SJCRH30 (cell line): ENCODE results near the gene CAMK1G. TPM values are rescaled to one million over a fixed set of nuclear protein-coding genes. Genes with fewer than 3 reads are reported as not detected.
A peak's percentile ranks its signal among the peaks of the same experiment; 100 is the strongest.

ENCODE experiments used
- DNase-seq, 2 experiments: peaks; one replicate each; pipeline ENCODE4 v3.0.0-alpha.2; 2015 to 2020
- H3K27ac ChIP-seq: fragments of 250-450 bp; sonication (Bioruptor Pico); 2 replicates; pipeline ENCODE4 v1.5.1; 2020; ENCODE audit warnings: mild to moderate bottlenecking, moderate library complexity
- H3K27me3 ChIP-seq: fragments of 250-450 bp; sonication (Bioruptor Pico); 2 replicates; pipeline ENCODE4 v1.5.1; 2020; ENCODE audit warnings: mild to moderate bottlenecking, moderate library complexity
- H3K36me3 ChIP-seq: fragments of 250-450 bp; sonication (Bioruptor Pico); 2 replicates; pipeline ENCODE4 v1.5.1; 2020; ENCODE audit warnings: mild to moderate bottlenecking, moderate library complexity
- H3K4me1 ChIP-seq: fragments of 250-450 bp; sonication (Bioruptor Pico); 2 replicates; pipeline ENCODE4 v1.5.1; 2020; ENCODE audit warnings: mild to moderate bottlenecking, moderate library complexity
- H3K4me3 ChIP-seq: fragments of 250-450 bp; sonication (Bioruptor Pico); 2 replicates; pipeline ENCODE4 v1.5.1; 2020; ENCODE audit warnings: mild to moderate bottlenecking, moderate library complexity
- H3K9me3 ChIP-seq: fragments of 250-450 bp; sonication (Bioruptor Pico); replicated peaks from 2 replicates; pipeline ENCODE4 v1.5.1; 2020; ENCODE audit warnings: mild to moderate bottlenecking, moderate library complexity
- total RNA-seq: library from RNA; depleted of rRNA; stranded (reverse); fragments of >200 nt; shearing (Covaris generic); gene quantifications from 2 replicates; pipeline ENCODE4 v1.2.3, GENCODE V29; 2014

CAMK1G gene
- total RNA-seq, 1 experiment from 2014 or later, result not detected

GRCh38 chr1:209626346-209627026 is 43.0 kb downstream of the CAMK1G start:
- H3K27me3 ChIP-seq, result no peaks in the 10 kb centered on the region
- DNase-seq, result peak; percentile 14 to 47
- peaks cover 32% of the 10 kb centered on the region for H3K4me1 ChIP-seq
- H3K36me3 ChIP-seq, result no peaks in the 10 kb centered on the region; the same call in 1 of the 2 replicates
- H3K4me3 ChIP-seq, result no peak overlapping the region
- H3K9me3 ChIP-seq, result no peaks in the 10 kb centered on the region
- peak overlapping the region; percentile 98 for H3K27ac ChIP-seq

- peaks cover 32% of the 10 kb centered on the region for H3K4me1 ChIP-seq
- peak overlapping the region; percentile 98 for H3K27ac ChIP-seq
- H3K27me3 ChIP-seq, result no peaks in the 10 kb centered on the region
These were observed 43.7 kb downstream of the CAMK1G start for GRCh38 chr1:209627027-209627731.

GRCh38 chr1:209627732-209628196 is 44.2 kb downstream of the CAMK1G start:
- peaks cover 32% of the 10 kb centered on the region for H3K4me1 ChIP-seq
- H3K27ac ChIP-seq, result peak overlapping the region; percentile 98; the same call in 1 of the 2 replicates
- no peaks in the 10 kb centered on the region for H3K9me3 ChIP-seq
- no peaks in the 10 kb centered on the region for H3K27me3 ChIP-seq
- H3K36me3 ChIP-seq, result no peaks in the 10 kb centered on the region
- peak; percentile 90 to 95 for DNase-seq
- no peak overlapping the region for H3K4me3 ChIP-seq

More at GRCh38 chr1:209627027-209627731, 43.7 kb downstream of the CAMK1G start:
- no peaks in the 10 kb centered on the region for H3K9me3 ChIP-seq
- peak in 1 of 2 experiments; percentile 23 for DNase-seq
- H3K4me3 ChIP-seq, result no peak overlapping the region
- H3K36me3 ChIP-seq, result no peaks in the 10 kb centered on the region

- no peaks in the 10 kb centered on the region for H3K36me3 ChIP-seq
- H3K27me3 ChIP-seq, result no peaks in the 10 kb centered on the region
These were observed 45.2 kb downstream of the CAMK1G start for GRCh38 chr1:209628618-209629299.

GRCh38 chr1:209629621-209630382 is 46.3 kb downstream of the CAMK1G start:
- no peaks in the 10 kb centered on the region for H3K36me3 ChIP-seq
- no peak for DNase-seq

More at GRCh38 chr1:209628618-209629299, 45.2 kb downstream of the CAMK1G start:
- Histone ChIP-seq H3K4me3 (no peak overlapping the region), H3K27ac (no peak overlapping the region), H3K9me3 (no peaks in the 10 kb centered on the region), H3K4me1 (peaks cover 32% of the 10 kb centered on the region)
- no peak for DNase-seq

GRCh38 chr1:209630383-209631225 is 47.1 kb downstream of the CAMK1G start:
- Histone ChIP-seq H3K27me3 (no peaks in the 10 kb centered on the region), H3K4me3 (no peak overlapping the region), H3K27ac (no peak overlapping the region), H3K4me1 (peaks cover 18% of the 10 kb centered on the region), H3K36me3 (no peaks in the 10 kb centered on the region), H3K9me3 (no peaks in the 10 kb centered on the region)
- no peak for DNase-seq

More at GRCh38 chr1:209629621-209630382, 46.3 kb downstream of the CAMK1G start:
- no peak overlapping the region for H3K4me3 ChIP-seq
- H3K27ac ChIP-seq, result no peak overlapping the region
- peaks cover 26% of the 10 kb centered on the region for H3K4me1 ChIP-seq
- H3K27me3 ChIP-seq, result no peaks in the 10 kb centered on the region
- no peaks in the 10 kb centered on the region for H3K9me3 ChIP-seq

GRCh38 chr1:209633335-209633997 is 50.0 kb downstream of the CAMK1G start:
- no peak for DNase-seq
- no peaks in the 10 kb centered on the region for H3K27me3 ChIP-seq
- no peak overlapping the region for H3K27ac ChIP-seq

GRCh38 chr1:209634005-209634737 is 50.7 kb downstream of the CAMK1G start:
- Histone ChIP-seq H3K9me3 (no peaks in the 10 kb centered on the region), H3K36me3 (no peaks in the 10 kb centered on the region), H3K4me1 (no peaks in the 10 kb centered on the region), H3K4me3 (no peak overlapping the region), H3K27ac (no peak overlapping the region), H3K27me3 (no peaks in the 10 kb centered on the region)
- DNase-seq, result no peak

More at GRCh38 chr1:209633335-209633997, 50.0 kb downstream of the CAMK1G start:
- Histone ChIP-seq H3K4me3 (no peak overlapping the region), H3K36me3 (no peaks in the 10 kb centered on the region), H3K9me3 (no peaks in the 10 kb centered on the region), H3K4me1 (no peaks in the 10 kb centered on the region)

GRCh38 chr1:209635850-209636249 is 52.3 kb downstream of the CAMK1G start:
- Histone ChIP-seq H3K4me3 (no peak overlapping the region), H3K27ac (no peak overlapping the region), H3K36me3 (no peaks in the 10 kb centered on the region), H3K4me1 (no peaks in the 10 kb centered on the region), H3K9me3 (no peaks in the 10 kb centered on the region), H3K27me3 (no peaks in the 10 kb centered on the region)
- no peak for DNase-seq

GRCh38 chr1:209641832-209642172 is 58.3 kb downstream of the CAMK1G start:
- Histone ChIP-seq H3K27me3 (no peaks in the 10 kb centered on the region), H3K4me1 (peaks cover 36% of the 10 kb centered on the region), H3K27ac (peak overlapping the region; percentile 71), H3K36me3 (no peaks in the 10 kb centered on the region), H3K4me3 (no peak overlapping the region), H3K9me3 (no peaks in the 10 kb centered on the region)
- DNase-seq, result peak; percentile 81 to 88

GRCh38 chr1:209642816-209643215 is 59.3 kb downstream of the CAMK1G start:
- no peaks in the 10 kb centered on the region for H3K36me3 ChIP-seq
- DNase-seq, result no peak
- H3K27ac ChIP-seq, result no peak overlapping the region
- no peaks in the 10 kb centered on the region for H3K9me3 ChIP-seq
- no peaks in the 10 kb centered on the region for H3K27me3 ChIP-seq
- H3K4me1 ChIP-seq, result peaks cover 46% of the 10 kb centered on the region
- H3K4me3 ChIP-seq, result no peak overlapping the region

GRCh38 chr1:209643285-209644020 is 59.9 kb downstream of the CAMK1G start:
- H3K27ac ChIP-seq, result no peak overlapping the region

More at GRCh38 chr1:209643285-209644020, 59.9 kb downstream of the CAMK1G start:
- no peak for DNase-seq
- H3K4me1 ChIP-seq, result peaks cover 52% of the 10 kb centered on the region
- H3K9me3 ChIP-seq, result no peaks in the 10 kb centered on the region
- no peak overlapping the region for H3K4me3 ChIP-seq
- no peaks in the 10 kb centered on the region for H3K27me3 ChIP-seq
- H3K36me3 ChIP-seq, result no peaks in the 10 kb centered on the region
